ENCODE data around the gene SPOCK1.

Gene SPOCK1

DNA sequence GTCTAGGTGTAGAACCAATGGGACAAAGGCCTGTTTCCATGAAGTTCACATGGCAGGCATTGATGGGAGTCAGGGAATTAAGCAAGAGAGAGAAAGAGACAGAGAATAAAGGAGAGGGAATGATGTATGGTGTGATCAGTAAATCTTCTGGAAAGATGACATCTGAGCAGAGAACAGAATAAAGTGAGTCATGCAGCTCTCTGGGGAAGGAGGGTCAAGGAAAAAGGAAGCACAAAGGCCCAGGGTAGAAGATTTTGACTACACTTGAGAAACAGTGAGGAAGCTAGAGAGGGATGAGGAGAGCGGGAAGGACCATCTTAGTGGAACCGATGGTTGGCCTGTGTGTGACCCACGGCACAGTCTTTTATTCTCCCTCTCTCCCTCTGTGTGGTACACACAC, 425.9 kb downstream of the SPOCK1 start:
- no peak overlapping the region for H3K4me3 ChIP-seq (replicated peaks; ENCODE audit: insufficient read depth, low read length)
- H3K27me3 ChIP-seq (ENCODE audit: insufficient read depth, poor library complexity, severe bottlenecking), result no peaks in the 10 kb centered on the region
- no peak for DNase-seq (ENCODE audit: low read depth in 1 of 2, low spot score in 1 of 2)
- no peak for TF ChIP-seq GABPA (IDR thresholded peaks at IDR 0.05; ENCODE audit: low read depth)
- TF ChIP-seq CTCF (IDR thresholded peaks at IDR 0.05; ENCODE audit: insufficient read depth, low read length), result no peak
- no peak for TF ChIP-seq POLR2AphosphoS5 (IDR thresholded peaks at IDR 0.05; ENCODE audit: low read depth)
- TF ChIP-seq SPI1 (IDR thresholded peaks at IDR 0.05; ENCODE audit: borderline replicate concordance, low read depth), result no peak
- H3K27ac ChIP-seq (replicated peaks), result no peak overlapping the region

DNA sequence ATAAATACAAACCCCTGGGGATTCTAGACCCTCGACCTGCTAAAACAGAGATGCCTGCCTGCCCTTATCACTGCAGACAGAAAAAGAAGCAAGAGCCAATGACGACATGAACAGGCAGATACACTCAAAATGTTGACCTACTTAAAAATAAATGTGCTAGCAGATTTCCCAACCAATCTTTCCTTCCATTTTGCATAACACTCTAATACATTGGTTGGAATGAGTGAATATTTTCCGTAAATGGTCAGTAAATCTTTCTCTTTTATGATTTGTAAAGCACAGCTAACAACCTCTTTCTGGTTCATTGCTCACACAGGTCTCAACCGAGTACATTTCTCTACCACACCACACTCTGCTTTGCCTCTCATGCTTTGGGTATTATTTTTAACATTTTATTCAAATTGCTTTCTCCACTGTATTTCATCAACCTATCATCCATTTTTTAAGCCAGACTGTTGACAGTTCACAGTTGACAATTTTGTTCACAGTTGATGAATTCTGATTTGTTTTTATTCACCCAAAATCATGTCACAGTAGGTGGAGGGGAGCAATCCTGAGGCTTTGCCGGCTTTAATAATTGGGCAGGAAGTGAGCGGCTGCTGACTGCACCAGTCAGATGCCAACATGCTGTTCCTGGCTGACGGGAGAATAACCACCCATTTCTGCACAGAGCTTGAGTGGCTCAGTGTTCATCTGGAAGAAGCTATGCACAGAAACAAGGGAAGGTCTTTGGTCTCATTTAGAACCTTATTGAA, 426.6 kb downstream of the SPOCK1 start:
- no peak overlapping the region for H3K27ac ChIP-seq (replicated peaks)

DNA sequence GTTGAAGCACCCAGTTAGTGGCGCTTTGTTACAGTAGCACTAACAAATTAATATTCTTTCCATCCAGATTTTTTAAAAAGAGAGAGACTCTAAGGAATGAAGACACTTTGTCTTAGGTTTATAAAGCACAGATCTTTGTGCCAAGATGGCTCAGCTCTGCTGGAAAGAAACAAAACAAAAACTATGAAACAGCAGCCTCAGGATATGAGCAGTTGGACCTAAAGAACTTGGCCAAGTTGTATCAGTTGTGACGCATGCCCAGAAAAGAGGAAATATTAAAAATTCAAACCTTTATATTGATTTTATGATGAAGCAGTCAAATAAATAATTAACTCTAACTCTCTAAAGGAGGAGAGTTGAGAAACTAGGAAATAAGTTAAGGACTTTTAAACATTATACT, 427.2 kb downstream of the SPOCK1 start:
- Histone ChIP-seq H3K4me3 (replicated peaks; ENCODE audit: insufficient read depth, low read length) (no peak overlapping the region), H3K27me3 (ENCODE audit: insufficient read depth, poor library complexity, severe bottlenecking) (no peaks in the 10 kb centered on the region), H3K27ac (replicated peaks) (no peak overlapping the region)
- no peak for DNase-seq (ENCODE audit: low read depth in 1 of 2, low spot score in 1 of 2)
- TF ChIP-seq POLR2AphosphoS5 (IDR thresholded peaks at IDR 0.05; ENCODE audit: low read depth) (no peak), GABPA (IDR thresholded peaks at IDR 0.05; ENCODE audit: low read depth) (no peak)
- TF ChIP-seq, protein P1, sequence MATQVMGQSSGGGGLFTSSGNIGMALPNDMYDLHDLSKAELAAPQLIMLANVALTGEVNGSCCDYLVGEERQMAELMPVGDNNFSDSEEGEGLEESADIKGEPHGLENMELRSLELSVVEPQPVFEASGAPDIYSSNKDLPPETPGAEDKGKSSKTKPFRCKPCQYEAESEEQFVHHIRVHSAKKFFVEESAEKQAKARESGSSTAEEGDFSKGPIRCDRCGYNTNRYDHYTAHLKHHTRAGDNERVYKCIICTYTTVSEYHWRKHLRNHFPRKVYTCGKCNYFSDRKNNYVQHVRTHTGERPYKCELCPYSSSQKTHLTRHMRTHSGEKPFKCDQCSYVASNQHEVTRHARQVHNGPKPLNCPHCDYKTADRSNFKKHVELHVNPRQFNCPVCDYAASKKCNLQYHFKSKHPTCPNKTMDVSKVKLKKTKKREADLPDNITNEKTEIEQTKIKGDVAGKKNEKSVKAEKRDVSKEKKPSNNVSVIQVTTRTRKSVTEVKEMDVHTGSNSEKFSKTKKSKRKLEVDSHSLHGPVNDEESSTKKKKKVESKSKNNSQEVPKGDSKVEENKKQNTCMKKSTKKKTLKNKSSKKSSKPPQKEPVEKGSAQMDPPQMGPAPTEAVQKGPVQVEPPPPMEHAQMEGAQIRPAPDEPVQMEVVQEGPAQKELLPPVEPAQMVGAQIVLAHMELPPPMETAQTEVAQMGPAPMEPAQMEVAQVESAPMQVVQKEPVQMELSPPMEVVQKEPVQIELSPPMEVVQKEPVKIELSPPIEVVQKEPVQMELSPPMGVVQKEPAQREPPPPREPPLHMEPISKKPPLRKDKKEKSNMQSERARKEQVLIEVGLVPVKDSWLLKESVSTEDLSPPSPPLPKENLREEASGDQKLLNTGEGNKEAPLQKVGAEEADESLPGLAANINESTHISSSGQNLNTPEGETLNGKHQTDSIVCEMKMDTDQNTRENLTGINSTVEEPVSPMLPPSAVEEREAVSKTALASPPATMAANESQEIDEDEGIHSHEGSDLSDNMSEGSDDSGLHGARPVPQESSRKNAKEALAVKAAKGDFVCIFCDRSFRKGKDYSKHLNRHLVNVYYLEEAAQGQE (IDR thresholded peaks at IDR 0.05; ENCODE audit: insufficient replicate concordance, low read depth), result no peak

More for the DNA sequence above, 426.6 kb downstream of the SPOCK1 start:
- DNase-seq (ENCODE audit: low read depth in 1 of 2, low spot score in 1 of 2), result no peak
- Histone ChIP-seq H3K4me3 (replicated peaks; ENCODE audit: insufficient read depth, low read length) (no peak overlapping the region), H3K27me3 (ENCODE audit: insufficient read depth, poor library complexity, severe bottlenecking) (no peaks in the 10 kb centered on the region)
- TF ChIP-seq POLR2AphosphoS5 (IDR thresholded peaks at IDR 0.05; ENCODE audit: low read depth) (no peak), CTCF (IDR thresholded peaks at IDR 0.05; ENCODE audit: insufficient read depth, low read length) (no peak), GABPA (IDR thresholded peaks at IDR 0.05; ENCODE audit: low read depth) (no peak), SPI1 (IDR thresholded peaks at IDR 0.05; ENCODE audit: borderline replicate concordance, low read depth) (no peak)
- TF ChIP-seq, protein P1 (IDR thresholded peaks at IDR 0.05; ENCODE audit: insufficient replicate concordance, low read depth), result no peak

GRCh38 chr5:137071526-137071925, 427.6 kb downstream of the SPOCK1 start:
- TF ChIP-seq GABPA (IDR thresholded peaks at IDR 0.05; ENCODE audit: low read depth), result no peak
- TF ChIP-seq CTCF (IDR thresholded peaks at IDR 0.05; ENCODE audit: insufficient read depth, low read length), result no peak
- no peak for TF ChIP-seq POLR2AphosphoS5 (IDR thresholded peaks at IDR 0.05; ENCODE audit: low read depth)
- no peak for TF ChIP-seq SPI1 (IDR thresholded peaks at IDR 0.05; ENCODE audit: borderline replicate concordance, low read depth)
- TF ChIP-seq, protein P1 (IDR thresholded peaks at IDR 0.05; ENCODE audit: insufficient replicate concordance, low read depth), result no peak
- no peaks in the 10 kb centered on the region for H3K27me3 ChIP-seq (ENCODE audit: insufficient read depth, poor library complexity, severe bottlenecking)
- DNase-seq (ENCODE audit: low read depth in 1 of 2, low spot score in 1 of 2), result no peak
- H3K27ac ChIP-seq (replicated peaks), result no peak overlapping the region
- no peak overlapping the region for H3K4me3 ChIP-seq (replicated peaks; ENCODE audit: insufficient read depth, low read length)

Measured in HL-60 (cell line).